NOMO-1 (cell line): Measurements from ENCODE around the gene EZR.

Experiments used
- DNase-seq, 2 experiments: peaks; one replicate each; lab custom pipeline; 2025; ENCODE audit not compliant: unreplicated experiment in 2 of 2; lab: John Stamatoyannopoulos, UW

The EZR gene

DNA sequence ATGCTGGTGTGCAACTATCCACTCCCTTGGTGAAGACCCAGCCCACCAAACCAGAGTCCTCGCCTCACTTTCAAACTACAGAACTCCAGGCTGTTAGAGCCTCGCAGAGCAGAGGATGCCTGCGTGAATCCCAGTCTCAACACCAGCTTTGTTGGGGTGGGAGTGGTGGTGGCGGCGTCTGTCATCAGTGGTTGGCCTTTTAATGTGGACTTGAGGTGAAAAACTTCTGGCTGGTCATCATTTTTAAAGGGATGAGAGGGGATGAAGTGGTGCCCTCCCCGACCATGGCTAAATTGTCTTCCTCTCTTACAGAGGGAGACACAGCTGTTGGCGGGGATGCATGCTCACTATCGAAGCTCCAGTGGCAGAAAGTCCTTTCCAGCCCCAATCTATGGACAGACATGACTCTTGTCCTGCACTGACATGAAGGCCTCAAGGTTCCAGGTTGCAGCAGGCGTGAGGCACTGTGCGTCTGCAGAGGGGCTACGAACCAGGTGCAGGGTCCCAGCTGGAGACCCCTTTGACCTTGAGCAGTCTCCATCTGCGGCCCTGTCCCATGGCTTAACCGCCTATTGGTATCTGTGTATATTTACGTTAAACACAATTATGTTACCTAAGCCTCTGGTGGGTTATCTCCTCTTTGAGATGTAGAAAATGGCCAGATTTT, 54.9 kb downstream of the EZR start:
- no peak for DNase-seq

DNA sequence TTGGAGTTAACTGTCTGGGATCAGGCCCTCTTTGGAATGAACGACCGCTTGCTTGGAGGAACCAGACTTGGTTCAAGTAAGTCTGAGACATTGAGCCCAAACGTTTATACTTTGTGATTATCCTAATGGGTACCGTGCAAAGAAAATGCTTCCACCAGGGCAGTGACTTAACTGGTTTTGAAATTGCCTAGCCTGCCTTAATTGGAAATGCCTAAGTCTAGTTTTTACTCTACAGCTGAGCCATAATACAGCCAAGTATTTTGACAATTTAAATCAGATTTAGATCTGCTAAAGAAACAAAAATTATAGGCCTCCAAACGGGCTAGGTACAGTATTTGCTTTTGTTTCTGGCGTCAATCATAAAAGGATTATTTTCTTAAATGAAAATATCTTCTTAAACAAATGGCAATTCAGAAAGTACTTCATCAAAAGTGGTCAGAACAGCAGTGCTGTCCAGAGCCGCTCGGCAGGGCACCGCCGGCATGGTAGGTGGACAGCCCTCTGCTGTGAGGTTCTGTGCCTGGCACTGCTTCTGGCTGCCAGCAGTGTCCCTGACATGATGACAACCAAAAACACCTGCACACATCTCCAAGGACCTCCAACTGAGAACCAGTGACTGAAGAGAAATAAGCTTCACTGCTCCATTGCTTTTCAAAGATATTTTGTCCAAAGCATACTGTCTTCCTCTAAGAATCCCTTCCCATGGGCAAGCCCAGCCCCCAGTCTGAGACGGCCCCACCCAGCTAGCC, 55.6 kb downstream of the EZR start:
- DNase-seq: no peak

GRCh38 chr6:158762787-158763433, 56.3 kb downstream of the EZR start:
- DNase-seq: peak in 1 of 2 experiments; percentile 1

DNA sequence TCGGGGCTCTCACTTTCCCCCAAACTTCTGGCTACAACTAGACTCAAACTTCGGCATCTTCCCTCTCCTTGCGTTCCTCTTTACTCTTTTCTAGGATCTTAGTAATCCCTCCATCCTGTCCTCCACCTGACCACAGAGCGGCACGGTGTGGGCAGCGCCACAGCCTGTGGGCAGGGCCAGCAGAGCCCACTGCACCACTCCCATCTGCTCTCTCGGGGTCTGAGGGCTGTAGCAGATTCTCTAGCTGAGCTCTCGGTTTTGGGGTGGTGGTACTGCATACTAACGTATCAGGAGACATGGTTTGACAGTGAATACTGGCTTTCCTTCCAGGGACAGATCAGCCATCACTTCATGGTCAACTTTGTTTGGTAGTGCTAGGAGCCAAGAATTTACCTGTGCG, 57.4 kb downstream of the EZR start:
- no peak for DNase-seq

DNA sequence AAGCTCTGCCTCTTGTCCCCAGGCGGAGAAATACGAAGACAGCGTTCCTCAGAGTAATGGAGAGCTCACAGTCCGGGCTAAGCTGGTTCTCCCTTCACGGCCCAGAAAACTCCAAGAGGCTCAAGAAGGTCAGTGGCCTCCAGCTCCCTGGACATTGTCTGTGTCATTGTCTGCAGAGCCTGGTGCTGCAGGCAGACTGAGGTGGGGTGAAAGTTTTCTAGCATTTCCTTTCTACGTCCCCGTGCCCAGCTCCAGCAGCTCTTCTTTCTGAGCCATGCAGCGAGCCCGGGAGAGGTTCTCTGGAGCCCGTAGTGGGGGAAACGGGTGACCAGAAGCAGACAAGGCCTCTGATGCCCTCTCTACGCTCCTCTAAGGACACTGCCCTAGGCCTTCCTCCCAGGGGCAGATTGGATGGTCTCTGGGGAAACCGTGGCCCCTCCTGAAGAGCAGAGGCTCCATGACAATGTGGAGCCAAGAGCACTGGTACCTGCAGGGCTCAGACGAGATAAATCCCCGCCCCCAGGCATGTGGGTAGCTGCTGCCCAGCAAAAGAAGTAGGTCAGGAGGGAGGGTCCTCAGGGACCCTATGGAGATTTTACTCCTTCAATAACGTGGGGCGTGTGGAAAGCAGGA, 58.4 kb downstream of the EZR start:
- DNase-seq: no peak

GRCh38 chr6:158759966-158760617, 59.1 kb downstream of the EZR start:
- DNase-seq: no peak

- no peak for DNase-seq
Observed at GRCh38 chr6:158758941-158759479, 60.2 kb downstream of the EZR start.

DNA sequence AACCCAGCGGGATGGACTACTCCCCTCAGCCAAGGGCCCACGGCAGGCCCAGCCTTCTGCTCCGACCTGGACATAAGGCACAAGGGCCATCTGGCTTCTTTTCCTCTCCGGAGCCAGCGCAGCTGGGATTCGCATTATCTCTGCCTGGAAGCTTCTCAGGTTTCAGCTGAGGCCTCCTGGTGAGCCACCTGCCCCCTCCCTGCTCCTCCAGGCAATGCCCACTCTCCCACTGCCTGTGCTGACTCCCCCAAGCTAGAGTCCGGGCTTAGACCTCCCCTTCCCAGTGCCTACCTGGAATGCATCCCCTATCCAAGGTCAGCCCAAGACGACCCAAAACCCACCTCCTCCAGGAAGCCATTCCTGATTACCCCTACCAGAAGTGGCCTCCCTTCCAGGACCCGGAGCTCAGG, 60.7 kb downstream of the EZR start:
- DNase-seq: no peak

DNA sequence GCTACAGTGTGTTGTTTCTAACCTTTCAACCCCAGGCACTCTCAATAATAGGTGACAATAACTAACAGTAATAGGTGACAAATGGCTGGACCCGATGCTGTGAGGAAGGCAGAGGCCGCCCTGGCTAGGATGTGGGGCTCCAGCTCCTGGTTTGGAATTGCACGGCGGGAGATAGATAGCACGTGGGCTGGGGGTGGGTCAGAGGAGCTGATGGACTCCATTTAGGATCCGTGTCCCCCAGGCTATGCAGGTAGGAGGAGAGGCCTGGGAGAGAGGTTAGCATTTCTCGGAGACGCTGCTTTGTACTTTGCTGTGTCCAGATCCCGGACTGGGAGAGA, 61.4 kb downstream of the EZR start:
- DNase-seq: no peak

GRCh38 chr6:158756977-158757752, 62.0 kb downstream of the EZR start:
- DNase-seq: no peak

DNA sequence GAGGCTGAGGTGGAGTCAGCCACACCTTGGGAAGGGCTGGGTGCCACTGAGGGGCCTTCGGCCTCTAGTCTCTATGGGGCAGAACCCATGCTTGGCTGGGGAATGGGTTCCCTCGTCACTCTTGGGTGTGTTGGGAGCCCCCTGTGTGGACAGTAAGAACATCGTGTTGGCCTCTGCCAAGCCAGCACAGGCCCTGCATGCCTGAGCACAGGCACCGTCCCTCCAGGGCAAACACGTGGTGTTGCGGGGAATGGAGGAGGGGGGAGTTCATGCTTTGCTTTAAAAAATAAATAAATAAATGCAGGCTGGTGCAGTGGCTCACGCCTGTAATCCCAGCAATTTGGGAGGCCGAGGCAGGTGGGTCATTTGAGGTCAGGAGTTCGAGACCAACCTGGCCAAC, 63.0 kb downstream of the EZR start:
- no peak for DNase-seq

GRCh38 chr6:158755636-158756035, 63.5 kb downstream of the EZR start:
- no peak for DNase-seq

DNA sequence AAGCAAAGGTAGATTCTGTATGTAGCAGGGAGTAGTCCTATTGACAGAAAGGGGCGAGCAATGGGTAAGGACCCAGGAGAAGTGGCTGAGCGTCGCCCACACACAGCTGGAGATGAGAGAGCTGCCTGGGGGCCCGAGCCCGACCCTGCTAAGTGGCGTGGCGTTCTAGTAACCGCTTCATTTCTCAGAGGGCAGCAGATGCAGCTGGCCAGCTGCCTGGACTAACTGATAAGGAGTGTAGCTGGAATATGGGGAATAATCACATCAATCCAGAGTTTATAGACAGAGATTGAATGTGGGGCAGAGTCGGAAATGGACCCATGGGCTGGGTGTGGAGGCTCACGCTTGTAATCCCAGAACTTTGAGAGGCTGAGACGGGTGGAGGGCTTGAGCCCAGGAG, 64.4 kb downstream of the EZR start:
- DNase-seq: no peak

- no peak for DNase-seq
Observed at GRCh38 chr6:158753811-158754210, 65.4 kb downstream of the EZR start.

- no peak for DNase-seq
Observed at GRCh38 chr6:158752613-158753012, 66.6 kb downstream of the EZR start.

DNA sequence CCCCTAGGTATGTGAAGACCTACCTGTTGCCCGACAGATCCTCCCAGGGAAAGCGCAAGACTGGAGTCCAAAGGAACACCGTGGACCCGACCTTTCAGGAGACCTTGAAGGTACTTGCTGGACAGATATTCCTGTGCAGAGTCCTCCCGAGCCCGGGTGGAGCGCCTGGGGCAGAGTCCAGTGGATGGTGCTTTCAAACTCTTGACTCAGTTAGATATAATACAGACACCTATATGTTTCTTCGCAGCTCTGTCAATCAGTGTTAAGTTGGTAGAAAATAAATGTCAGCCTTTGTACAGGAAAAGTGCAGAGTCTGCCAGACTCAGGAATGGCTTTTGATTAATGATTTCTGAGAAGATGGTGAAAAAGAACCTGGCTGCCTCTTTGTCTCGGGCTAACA, 67.2 kb downstream of the EZR start:
- DNase-seq: no peak

DNA sequence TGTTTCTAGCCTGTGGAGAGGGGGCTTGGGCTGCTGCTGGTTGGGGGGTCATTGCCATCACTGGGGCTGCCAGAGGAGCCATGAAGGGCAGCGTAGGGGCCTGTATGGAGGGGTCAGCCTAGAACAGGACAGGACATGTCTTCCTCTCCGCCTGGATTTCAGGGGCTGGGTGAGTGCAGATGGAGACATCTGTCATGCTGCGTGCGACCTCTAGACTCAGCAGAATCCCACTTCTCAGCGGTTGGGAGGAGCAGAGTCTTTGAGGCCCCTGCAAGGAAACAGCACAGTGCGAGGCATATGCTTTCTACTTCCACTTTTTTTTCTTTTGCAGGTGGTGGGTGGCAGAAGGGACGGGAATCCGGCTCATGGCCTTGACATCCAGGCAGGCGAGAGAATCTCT, 67.9 kb downstream of the EZR start:
- no peak for DNase-seq

- no peak for DNase-seq
Observed at GRCh38 chr6:158744986-158745430, 74.2 kb downstream of the EZR start.

- DNase-seq: no peak
Observed at GRCh38 chr6:158743033-158743651, 76.0 kb downstream of the EZR start.

GRCh38 chr6:158739673-158740072, 79.5 kb downstream of the EZR start:
- DNase-seq: no peak
